GM12872 (cell line): ENCODE results near the gene CD96.

Source experiments
- TF ChIP-seq, protein P1 (sequence below): IDR thresholded peaks from 3 replicates; pipeline ENCODE4 v1.5.1; 2011; ENCODE audit warnings: low read depth, mild to moderate bottlenecking, low read length, moderate library complexity; ENCODE audit not compliant: insufficient read depth

CD96 gene

GRCh38 chr3:111594781-111595180, 52.8 kb downstream of the CD96 start:
- TF ChIP-seq, protein P1, sequence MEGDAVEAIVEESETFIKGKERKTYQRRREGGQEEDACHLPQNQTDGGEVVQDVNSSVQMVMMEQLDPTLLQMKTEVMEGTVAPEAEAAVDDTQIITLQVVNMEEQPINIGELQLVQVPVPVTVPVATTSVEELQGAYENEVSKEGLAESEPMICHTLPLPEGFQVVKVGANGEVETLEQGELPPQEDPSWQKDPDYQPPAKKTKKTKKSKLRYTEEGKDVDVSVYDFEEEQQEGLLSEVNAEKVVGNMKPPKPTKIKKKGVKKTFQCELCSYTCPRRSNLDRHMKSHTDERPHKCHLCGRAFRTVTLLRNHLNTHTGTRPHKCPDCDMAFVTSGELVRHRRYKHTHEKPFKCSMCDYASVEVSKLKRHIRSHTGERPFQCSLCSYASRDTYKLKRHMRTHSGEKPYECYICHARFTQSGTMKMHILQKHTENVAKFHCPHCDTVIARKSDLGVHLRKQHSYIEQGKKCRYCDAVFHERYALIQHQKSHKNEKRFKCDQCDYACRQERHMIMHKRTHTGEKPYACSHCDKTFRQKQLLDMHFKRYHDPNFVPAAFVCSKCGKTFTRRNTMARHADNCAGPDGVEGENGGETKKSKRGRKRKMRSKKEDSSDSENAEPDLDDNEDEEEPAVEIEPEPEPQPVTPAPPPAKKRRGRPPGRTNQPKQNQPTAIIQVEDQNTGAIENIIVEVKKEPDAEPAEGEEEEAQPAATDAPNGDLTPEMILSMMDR, result no peak

DNA sequence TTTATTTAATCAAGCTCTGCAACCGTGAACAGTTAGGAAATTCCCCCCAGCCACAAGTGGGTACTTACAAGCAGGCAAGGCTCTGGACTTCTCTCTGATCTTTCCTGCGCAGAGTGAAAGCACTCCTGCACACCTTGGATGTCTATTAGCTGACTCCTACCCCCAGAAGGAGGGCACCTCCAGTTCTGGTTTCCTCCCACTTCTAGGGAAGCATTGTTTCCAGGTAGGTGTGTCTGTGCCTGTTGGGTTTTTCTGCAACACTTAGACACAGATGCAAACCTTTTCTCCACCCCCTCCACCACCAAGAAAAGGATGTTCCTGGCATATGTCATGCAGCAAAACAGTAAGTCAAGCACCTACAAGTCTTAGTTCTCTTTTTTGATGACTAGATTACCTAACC, 53.2 kb downstream of the CD96 start, which contains the start of gene ZBED2:
TSS of gene ZBED2 (minus strand) at position 115 of the 400 bp plus-strand sequence. CDS start 1,145 bp downstream, outside the sequence.
- TF ChIP-seq, protein P1, result no peak

DNA sequence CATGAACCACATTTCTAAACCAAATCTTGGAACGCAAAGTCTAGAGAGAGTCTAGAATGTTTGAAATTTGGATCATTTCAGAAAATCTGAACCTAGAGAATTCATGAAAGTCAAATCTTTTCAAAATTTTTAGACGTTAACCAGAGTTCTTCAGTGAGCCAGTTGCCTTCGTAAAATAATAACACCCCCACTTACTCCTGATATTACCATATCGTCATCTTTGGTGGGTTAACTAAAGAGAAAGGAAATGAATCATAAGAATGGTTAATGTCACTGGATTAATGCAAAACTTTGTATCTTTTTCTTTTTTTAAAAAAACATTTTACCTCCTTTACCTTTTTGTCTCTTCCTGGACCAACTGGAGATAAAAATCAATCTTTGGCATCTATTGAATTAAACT, 54.3 kb downstream of the CD96 start:
- TF ChIP-seq, protein P1, result no peak

- TF ChIP-seq, protein P1, result no peak
Observed at GRCh38 chr3:111598139-111598538, 56.1 kb downstream of the CD96 start.

DNA sequence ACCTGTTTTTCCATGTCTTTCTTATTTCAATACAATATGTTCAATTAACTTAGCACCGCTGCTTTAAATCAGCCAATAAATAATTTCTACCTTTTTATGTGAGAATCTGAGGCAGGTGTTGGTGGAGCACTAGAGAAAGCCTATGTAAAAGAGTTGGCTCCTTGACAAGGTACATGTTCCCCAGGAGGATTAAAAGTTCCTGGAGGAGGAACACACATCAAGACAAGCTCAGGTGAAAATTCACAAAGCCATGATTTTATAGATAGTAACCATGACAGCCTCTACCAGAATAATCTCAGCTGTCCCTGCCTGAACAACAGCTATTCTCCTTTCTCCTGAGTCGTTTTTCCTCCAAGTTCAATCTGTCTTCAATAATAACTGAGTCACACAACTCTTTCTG, 56.6 kb downstream of the CD96 start:
- TF ChIP-seq, protein P1, result no peak

GRCh38 chr3:111601810-111602209, 59.8 kb downstream of the CD96 start:
- TF ChIP-seq, protein P1, result no peak

DNA sequence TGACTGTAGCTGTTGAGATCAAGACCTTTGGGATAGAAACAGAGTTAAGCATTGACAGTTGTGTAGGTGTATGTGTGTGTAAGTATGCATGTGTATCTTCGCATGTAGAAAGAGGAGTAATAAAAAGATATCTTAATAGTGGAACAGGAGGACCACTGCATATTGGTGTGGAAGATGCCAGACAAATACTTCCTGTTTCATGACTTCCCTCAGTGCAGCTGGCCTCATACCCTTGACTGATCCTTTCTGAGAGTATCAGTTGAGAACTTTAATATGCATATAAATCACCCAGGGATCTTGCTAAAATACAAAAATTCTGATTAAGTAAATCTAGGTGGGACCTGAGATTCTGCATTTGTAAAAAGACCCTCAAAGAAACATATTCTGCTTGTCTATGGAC, 61.7 kb downstream of the CD96 start:
- TF ChIP-seq, protein P1, result no peak
